ENCODE measurements around the gene PYM1. TPM values are rescaled to one million over a fixed set of nuclear protein-coding genes. Genes with fewer than 3 reads are reported as not detected.
"Not testable (repeated sequence)": the region's sequence is repeated elsewhere in the genome, so short reads cannot be mapped to it uniquely, and the experiment has no call there.

The PYM1 gene
- polyA plus RNA-seq, 6 donors from 2014 or later, result 60.7 to 88.1 (median 76.5) TPM

DNA sequence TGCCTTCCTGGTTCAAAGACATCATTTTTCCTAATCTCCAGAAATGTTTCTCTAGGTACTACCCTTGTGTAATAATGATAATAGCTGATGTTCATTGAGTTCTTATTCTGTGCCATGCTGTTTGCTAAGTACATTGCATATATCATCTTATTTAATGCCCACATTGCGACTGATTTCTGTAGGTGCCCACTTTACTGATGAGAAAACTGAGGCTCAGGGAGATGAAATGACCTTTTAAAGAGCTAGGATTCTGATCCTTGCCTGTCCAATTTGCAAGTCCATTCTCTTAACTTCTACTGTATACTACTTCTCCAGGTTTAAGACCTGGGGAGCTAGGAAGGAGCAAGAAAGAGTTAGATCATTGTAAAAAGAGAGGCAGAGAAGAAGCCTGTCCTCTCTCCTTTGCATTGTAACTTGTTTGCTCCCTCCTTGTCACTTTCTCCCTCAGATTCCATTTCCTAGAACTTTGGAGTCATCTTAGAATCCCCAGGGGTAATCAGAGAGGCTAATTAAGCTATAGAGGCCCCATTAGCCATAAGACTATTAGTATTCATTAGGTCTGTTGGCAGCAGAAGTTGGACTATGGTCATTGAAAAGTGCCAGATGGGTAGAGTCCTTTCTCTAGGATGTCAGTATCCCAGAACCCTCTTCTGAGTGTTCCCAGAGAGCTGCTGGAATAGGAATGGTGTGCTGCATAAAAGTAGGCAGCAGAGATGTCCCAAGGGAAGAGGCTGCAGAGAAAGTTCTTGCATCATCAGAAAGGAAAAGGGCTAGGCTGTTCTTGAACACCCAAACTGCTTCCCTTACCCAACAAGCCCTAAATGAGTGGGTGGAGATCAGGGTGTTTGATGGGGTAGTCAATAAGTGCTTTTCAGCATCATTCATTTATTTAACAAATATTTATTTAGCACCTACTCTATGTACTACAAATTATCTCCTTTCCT is 6.4 kb upstream of the PYM1 start:
- peaks cover 59 to 75% (median 68%) of the 10 kb centered on the region in 3 donors for H3K4me1 Mint-ChIP-seq
- no peaks in the 10 kb centered on the region for H3K9me3 Mint-ChIP-seq
- no peaks in the 10 kb centered on the region for H3K27me3 Mint-ChIP-seq
- peak overlapping the region in 7 of 8 donors; percentile 3 to 100 (median 31) for H3K4me3 Mint-ChIP-seq
- H3K27ac Mint-ChIP-seq, result peak overlapping the region in 5 of 6 donors; percentile 40 to 98 (median 59)
- ATAC-seq (ENCODE audit: low read depth in 2 of 2) (no peak), DNase-seq (no peak)
- H3K36me3 Mint-ChIP-seq, result peaks cover 8 to 29% of the 10 kb centered on the region in 2 donors

DNA sequence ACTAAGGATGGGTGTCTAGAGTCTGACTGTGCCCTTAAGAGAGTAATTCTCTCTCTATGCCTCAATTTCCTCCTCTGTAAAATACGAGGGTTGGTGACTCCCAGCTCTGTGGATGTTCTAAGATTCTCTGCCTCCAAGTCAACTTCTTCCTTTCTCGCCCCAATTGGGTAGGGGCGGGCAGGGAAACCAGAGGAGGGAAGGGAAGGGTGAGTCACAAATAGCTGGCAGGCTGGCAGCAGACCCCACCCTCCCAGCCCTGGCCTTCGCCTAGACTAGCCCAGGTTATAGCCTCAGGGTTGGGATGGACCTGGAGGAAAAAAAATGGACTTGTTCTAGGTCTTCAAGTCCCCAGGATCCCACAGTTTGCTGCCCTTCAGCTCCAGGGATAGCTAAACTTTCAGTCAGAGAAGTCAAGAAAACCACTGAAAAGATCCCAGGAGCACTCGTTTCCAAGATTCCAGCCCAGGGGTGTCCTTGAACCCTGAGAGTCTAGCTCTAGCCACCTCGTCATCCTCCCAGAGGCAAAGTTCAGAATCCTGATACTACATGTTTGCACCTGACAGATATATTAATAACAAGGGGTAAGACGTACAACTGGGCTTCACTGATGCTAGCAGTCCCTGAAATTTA is 5.6 kb upstream of the PYM1 start:
- Mint-ChIP-seq H3K36me3 (peaks cover 8 to 21% of the 10 kb centered on the region in 2 donors), H3K9me3 (no peaks in the 10 kb centered on the region), H3K4me3 (peak overlapping the region; percentile 93 to 100 (median 98)), H3K27me3 (no peaks in the 10 kb centered on the region), H3K4me1 (peaks cover 56 to 77% (median 71%) of the 10 kb centered on the region in 3 donors), H3K27ac (peak overlapping the region in 5 of 6 donors; percentile 49 to 98 (median 96))
- no peak for DNase-seq
- ATAC-seq (ENCODE audit: low read depth in 2 of 2), result no peak

DNA sequence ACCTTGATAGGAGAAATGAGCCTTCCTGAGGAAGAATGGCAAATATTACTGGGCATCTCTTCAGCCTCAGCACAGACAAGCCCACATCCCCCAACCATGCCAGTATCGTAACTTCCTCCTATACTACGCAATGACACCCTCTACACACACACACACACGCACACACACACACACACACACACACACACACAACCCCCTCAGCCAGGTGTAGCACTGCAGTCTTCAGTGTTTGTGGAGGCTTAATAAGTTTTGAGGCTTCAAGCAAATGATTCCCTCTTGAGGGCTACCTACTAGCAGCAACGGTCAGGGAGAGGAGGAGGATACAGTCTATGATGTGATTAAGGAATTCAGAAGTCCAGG is 4.8 kb upstream of the PYM1 start:
- ATAC-seq (ENCODE audit: low read depth in 2 of 2) (peak; percentile 57), DNase-seq (peak; percentile 65)
- H3K4me3 Mint-ChIP-seq, result peak overlapping the region; percentile 93 to 100 (median 98)
- peaks cover 61 to 81% (median 74%) of the 10 kb centered on the region in 3 donors for H3K4me1 Mint-ChIP-seq
- H3K36me3 Mint-ChIP-seq, result peaks cover 8 to 17% of the 10 kb centered on the region in 2 donors
- peak overlapping the region; percentile 94 to 98 (median 98) for H3K27ac Mint-ChIP-seq
- no peaks in the 10 kb centered on the region for H3K27me3 Mint-ChIP-seq
- H3K9me3 Mint-ChIP-seq, result no peaks in the 10 kb centered on the region

DNA sequence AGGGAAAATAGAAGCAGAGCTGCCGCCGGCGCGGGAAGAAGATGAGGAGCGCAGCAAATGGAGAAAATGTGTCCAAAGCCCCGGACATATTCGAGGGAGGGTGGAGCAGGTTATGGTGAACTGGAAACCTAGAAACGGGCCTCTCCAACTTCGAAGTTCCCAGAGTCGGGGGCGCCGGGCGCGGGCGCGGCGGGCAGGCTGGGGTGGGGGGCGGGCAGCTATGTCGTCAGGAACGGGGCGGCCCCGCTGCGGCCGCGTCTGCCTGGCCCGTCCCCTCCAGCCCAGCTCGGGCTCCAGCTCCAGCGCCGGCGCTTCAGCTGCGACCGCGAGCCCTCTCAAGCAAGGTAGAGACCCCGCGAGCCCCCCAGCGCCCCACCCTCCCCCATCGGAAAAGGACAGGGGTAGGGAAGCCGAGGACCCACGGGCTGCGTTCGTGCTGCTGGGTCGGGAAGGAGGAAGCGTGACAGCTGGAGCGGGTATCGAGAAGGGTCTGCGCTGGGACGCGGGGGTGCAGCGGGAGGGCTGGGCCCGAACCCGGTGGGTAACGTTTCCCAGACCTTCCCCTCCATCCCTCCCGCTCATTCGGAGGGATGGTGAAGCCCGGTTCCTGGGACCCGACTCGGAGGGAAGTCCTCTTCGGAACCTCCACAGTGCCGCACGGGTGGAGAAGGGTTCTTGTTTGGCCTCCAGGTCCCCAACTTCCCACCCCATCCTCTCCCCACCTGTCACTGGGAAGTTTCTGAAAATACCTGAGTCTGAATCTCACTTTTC is 4.3 kb upstream of the PYM1 start:
- DNase-seq, result peak; percentile 25
- H3K4me3 Mint-ChIP-seq, result peak overlapping the region; percentile 93 to 100 (median 98)
- peaks cover 61 to 79% (median 69%) of the 10 kb centered on the region in 3 donors for H3K4me1 Mint-ChIP-seq
- no peaks in the 10 kb centered on the region for H3K27me3 Mint-ChIP-seq
- peak overlapping the region; percentile 96 to 98 (median 98) for H3K27ac Mint-ChIP-seq
- no peak for ATAC-seq (ENCODE audit: low read depth in 2 of 2)
- H3K36me3 Mint-ChIP-seq, result peaks cover 2 to 11% of the 10 kb centered on the region in 2 donors
- no peaks in the 10 kb centered on the region for H3K9me3 Mint-ChIP-seq

DNA sequence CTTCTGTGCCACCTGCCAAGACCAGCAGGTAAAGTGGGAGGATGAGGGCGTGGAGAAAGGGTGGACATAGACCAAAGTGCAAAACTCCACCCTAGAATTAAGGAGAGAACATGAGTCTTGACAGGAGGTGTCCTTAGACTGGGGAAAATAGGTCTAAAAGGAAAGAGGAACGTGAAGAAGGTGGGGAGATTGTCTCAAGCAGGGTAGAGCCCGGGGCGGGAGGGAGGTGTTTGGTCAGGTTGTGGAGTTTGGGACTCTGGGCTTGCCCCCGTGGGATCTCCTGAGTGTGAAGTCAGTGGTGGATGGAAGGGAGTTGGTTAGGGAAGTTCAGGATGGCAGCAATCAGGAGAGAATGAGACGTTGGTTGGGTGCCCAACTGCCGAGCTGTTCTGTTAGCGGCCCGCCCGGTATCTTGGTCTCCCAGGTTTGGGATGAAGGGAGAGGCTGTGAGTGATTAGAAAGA is 3.7 kb upstream of the PYM1 start:
- DNase-seq, result no peak
- Mint-ChIP-seq H3K27ac (peak overlapping the region; percentile 96 to 98 (median 97)), H3K4me1 (peaks cover 65 to 80% (median 68%) of the 10 kb centered on the region in 3 donors), H3K4me3 (peak overlapping the region; percentile 93 to 100 (median 98)), H3K36me3 (peaks cover 0 to 10% of the 10 kb centered on the region in 2 donors), H3K9me3 (no peaks in the 10 kb centered on the region), H3K27me3 (no peaks in the 10 kb centered on the region)
- ATAC-seq (ENCODE audit: low read depth in 2 of 2), result no peak

DNA sequence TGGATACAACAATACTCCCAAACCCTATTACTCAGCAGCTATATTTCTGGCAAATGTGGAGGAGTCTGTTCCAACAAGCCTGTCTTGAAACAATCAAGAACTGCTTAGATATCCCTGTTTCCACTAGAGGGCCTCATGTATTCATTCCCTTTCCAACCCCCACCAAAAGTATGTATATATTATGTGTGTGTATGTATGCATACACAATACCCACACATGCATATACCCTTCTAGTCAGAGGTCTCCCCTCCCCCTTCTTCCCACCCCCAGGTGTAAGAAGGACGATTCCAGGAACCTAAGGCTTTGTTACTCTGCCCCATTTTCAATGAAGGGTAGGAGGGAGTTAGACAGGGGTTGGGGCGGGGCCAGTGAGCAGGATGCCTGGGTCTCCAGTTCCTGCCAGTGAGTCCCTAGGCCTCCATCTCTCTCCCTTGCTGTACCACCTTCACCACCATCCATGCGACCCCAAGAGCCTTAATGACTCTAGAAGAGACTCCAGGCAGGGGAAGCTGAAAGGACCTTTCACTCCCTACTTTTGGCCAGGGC is 3.1 kb upstream of the PYM1 start, which contains the start of gene DGKA:
DGKA (plus strand) TSS at position 392 of the 546 bp plus-strand sequence. CDS start 5,342 bp downstream, outside the sequence.
- Mint-ChIP-seq H3K36me3 (peaks cover 0 to 10% of the 10 kb centered on the region in 2 donors), H3K27ac (peak within 1 kb of the TSS; percentile 96 to 98 (median 97)), H3K27me3 (no peaks in the 10 kb centered on the region), H3K4me1 (peaks cover 64 to 80% (median 68%) of the 10 kb centered on the region in 3 donors), H3K9me3 (no peaks in the 10 kb centered on the region), H3K4me3 (peak within 1 kb of the TSS; percentile 93 to 100 (median 98))
- no peak for ATAC-seq (ENCODE audit: low read depth in 2 of 2)
- DNase-seq, result peak; percentile 28

DNA sequence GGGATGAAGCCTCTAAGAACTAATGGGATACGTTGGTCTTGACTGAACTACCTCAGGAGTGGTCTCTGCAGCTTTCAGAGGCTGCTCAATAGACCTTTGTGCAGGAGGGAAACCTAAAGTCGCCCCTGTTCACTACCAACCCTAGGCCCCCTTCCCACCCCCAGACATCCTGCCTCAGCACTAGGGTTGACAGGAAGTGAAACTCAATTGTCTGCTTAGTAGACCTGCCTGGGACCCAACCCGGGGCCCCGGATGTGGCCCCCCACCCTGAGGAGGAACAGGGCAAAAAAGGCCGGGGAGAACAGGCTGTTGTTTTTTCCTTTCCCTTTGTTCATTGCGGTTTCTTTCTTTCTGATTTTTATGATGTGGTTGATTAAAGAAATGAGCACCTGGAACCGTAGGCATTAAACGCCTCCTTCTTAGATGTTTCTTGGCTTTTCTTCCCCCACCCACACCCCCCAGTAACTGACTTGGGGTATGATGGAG is 1.7 kb upstream of the PYM1 start:
- no peaks in the 10 kb centered on the region for H3K9me3 Mint-ChIP-seq
- peak overlapping the region; percentile 95 to 98 (median 97) for H3K27ac Mint-ChIP-seq
- H3K36me3 Mint-ChIP-seq, result peaks cover 0 to 10% of the 10 kb centered on the region in 2 donors
- peaks cover 62 to 76% (median 73%) of the 10 kb centered on the region in 3 donors for H3K4me1 Mint-ChIP-seq
- peak; percentile 89 for DNase-seq
- ATAC-seq (ENCODE audit: low read depth in 2 of 2), result peak; percentile 70 to 72
- H3K27me3 Mint-ChIP-seq, result no peaks in the 10 kb centered on the region
- H3K4me3 Mint-ChIP-seq, result peak overlapping the region; percentile 93 to 100 (median 98)

DNA sequence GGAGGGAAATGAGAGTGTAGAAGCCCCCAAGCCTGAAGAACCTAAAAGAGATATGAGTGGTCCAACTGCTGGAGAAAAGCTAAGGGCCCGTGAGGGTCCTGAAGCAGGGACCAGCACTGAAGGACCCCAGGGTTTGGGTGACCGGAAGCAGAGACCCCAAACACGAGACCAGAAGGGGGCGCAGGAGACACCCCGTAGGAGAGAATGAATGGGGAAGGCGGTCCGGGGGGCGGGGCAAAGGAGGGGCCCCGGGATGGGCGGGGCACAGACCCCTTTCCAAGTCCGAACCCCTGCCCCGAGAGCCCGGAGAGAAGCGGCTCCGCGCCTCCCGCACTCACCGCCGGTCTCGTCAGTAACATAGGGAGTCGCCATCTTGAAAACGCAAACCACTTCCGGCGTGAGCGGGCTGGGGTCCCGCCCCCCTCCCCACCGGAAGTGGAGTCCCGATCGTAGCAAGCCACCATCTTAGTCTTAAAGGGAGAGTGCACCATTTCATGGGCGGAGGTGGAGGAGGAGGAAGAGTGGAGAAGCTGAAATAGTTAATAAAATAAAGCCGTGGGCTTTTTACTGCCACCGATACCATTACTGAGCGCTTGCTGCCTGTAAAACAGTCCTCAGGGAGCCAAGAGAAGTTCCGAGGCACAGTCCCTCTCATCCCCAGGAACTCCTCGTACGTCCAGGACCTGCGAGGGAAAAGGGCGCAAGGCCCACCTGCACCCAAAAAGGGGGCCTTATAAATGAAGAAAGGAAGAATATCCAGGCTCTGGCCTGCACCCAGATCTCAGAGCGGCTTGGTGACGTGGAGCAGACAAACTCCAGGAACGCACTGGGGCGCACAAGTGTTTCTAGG is 731 bp downstream of the PYM1 start:
- peak; percentile 78 for DNase-seq
- peak; percentile 56 to 62 for ATAC-seq (ENCODE audit: low read depth in 2 of 2)
- H3K4me3 Mint-ChIP-seq, result peak overlapping the region; percentile 94 to 100 (median 99)
- H3K9me3 Mint-ChIP-seq, result no peaks in the 10 kb centered on the region
- H3K36me3 Mint-ChIP-seq, result peaks cover 0 to 10% of the 10 kb centered on the region in 2 donors
- H3K4me1 Mint-ChIP-seq, result peaks cover 55 to 66% (median 66%) of the 10 kb centered on the region in 3 donors
- H3K27me3 Mint-ChIP-seq, result no peaks in the 10 kb centered on the region
- peak overlapping the region; percentile 97 to 99 (median 98) for H3K27ac Mint-ChIP-seq

DNA sequence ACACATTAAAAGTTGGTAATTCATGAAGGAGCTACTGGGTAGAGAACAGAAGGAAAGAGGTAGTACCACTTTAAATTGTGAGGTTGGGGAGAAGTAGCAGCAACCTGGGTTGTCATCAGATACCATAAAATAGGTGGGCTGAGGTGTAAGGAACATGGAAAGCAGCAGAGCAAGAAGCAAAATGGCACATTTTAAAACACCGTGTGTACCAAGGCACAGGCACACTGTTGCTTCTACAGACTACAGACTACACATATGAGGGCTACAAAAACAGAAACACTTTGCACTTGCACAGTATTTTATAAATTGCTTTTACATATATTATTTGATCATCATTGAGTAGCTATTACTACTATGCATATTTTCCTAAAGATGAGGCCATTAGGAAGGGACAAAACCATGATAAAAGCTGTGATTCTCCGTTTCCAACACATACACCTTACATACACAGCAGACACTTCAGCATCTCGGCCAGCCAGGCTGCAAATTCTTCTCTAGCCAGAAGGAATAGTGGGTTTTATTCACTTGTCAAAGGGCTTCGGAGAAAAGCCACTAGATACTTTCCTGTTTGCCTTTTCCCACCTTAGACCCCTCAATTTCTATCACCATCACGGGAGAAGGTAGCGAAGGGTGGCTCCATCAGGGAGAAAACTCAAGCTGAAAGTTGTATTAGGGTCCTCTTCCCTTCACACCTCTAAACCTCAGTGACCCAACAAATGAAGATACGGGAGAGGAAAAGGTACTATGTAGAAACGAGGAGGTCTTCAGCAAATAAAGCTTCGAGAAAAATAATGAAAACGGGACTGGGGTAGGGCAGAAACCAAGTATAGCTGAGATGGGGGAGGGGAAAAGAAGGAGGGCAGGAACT is 1.6 kb downstream of the PYM1 start:
- DNase-seq (peak; percentile 5), ATAC-seq (ENCODE audit: low read depth in 2 of 2) (peak; percentile 1 to 12)
- H3K4me3 Mint-ChIP-seq, result peak overlapping the region; percentile 94 to 100 (median 99)
- H3K36me3 Mint-ChIP-seq, result peaks cover 0 to 3% of the 10 kb centered on the region in 2 donors
- peak overlapping the region; percentile 80 to 99 (median 98) for H3K27ac Mint-ChIP-seq
- H3K27me3 Mint-ChIP-seq, result no peaks in the 10 kb centered on the region
- peaks cover 53 to 62% (median 60%) of the 10 kb centered on the region in 3 donors for H3K4me1 Mint-ChIP-seq
- no peaks in the 10 kb centered on the region for H3K9me3 Mint-ChIP-seq

DNA sequence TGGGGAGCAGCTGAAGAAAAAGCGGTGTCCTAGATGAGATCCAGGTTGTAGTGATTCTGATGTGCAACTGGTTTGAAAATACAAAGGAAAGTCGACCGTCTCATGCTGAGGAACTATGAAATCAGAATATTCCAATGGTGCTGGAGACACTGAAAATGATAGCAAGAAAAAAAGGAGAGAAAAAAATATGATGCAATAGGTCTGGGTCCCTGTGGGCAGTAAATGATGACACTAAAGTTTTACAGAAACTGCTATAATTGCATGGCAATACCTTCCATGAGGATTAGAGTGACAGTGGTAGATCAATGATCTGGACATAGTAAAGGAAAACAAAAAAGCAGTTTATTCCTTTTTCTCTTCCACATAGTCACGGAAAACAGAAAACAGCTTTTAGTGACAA is 2.3 kb downstream of the PYM1 start:
- no peak for ATAC-seq (ENCODE audit: low read depth in 2 of 2)
- Mint-ChIP-seq H3K27ac (peak overlapping the region in 5 of 6 donors; percentile 71 to 98 (median 87)), H3K9me3 (no peaks in the 10 kb centered on the region)

DNA sequence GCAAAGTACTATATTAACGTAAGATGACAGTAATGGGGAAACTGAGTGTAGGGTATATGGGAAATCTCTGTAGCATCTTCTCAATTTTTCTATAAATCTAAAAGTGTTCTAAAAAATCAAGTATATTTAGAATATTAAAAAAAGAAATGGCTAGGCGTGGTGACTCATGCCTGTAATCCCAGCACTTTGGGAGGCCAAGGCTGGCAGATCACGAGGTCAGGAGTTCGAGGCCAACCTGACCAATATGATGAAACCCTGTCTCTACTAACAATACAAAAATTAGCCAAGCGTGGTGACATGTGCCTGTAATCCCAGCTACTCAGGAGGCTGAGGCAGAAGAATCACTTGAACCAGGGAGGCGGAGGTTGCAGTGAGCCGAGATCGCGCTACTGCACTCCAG is 4.0 kb downstream of the PYM1 start:
- Mint-ChIP-seq H3K4me3 (peak overlapping the region in 1 of 8 donors; percentile 79), H3K4me1 (peaks cover 33 to 41% (median 38%) of the 10 kb centered on the region in 3 donors), H3K27ac (peak overlapping the region in 2 of 6 donors; percentile 26 to 33)
- H3K36me3 Mint-ChIP-seq; ATAC-seq (ENCODE audit: low read depth in 2 of 2); H3K27me3 Mint-ChIP-seq; H3K9me3 Mint-ChIP-seq; DNase-seq: not testable (repeated sequence)

More for the DNA sequence above, 2.3 kb downstream of the PYM1 start:
- no peak for DNase-seq
- H3K4me3 Mint-ChIP-seq, result peak overlapping the region in 7 of 8 donors; percentile 94 to 100 (median 99)
- no peaks in the 10 kb centered on the region for H3K36me3 Mint-ChIP-seq
- H3K4me1 Mint-ChIP-seq, result peaks cover 46 to 55% (median 53%) of the 10 kb centered on the region in 3 donors
- H3K27me3 Mint-ChIP-seq, result no peaks in the 10 kb centered on the region

All from naive B cell (primary cell).